ENCODE data around the gene MYOF.

The MYOF gene

GRCh38 chr10:93406364-93407145, 75.6 kb downstream of the MYOF start:
- H3K36me3 ChIP-seq (ENCODE audit: control insufficient read depth in 1 of 2, insufficient read depth in 2 of 2, low read length in 2 of 2), result peaks cover 11 to 24% of the 10 kb centered on the region in 2 experiments
- no peak overlapping the region for H2AFZ ChIP-seq (ENCODE audit: insufficient read depth, low read length, poor library complexity)
- H3K4me3 ChIP-seq (ENCODE audit: low read depth, low read length), result no peak overlapping the region
- peaks cover 13 to 19% of the 10 kb centered on the region in 2 experiments for H3K4me1 ChIP-seq (ENCODE audit: control insufficient read depth in 1 of 2, insufficient read depth in 2 of 2, low read length in 2 of 2)
- peak overlapping the region; percentile 82 for H4K91ac ChIP-seq (ENCODE audit: low read depth, low read length)
- peak overlapping the region; percentile 36 for H4K8ac ChIP-seq (ENCODE audit: low read depth, low read length)
- H4K12ac ChIP-seq (ENCODE audit: low read depth, low read length), result no peak overlapping the region
- H3K79me1 ChIP-seq (ENCODE audit: low read length), result peaks cover 7% of the 10 kb centered on the region
- H3K27me3 ChIP-seq (ENCODE audit: insufficient read depth, low read length), result no peaks in the 10 kb centered on the region
- no peak overlapping the region for H3K9ac ChIP-seq (ENCODE audit: low read length)
- peak overlapping the region; percentile 62 for H3K14ac ChIP-seq (ENCODE audit: low read length)
- no peaks in the 10 kb centered on the region for H3K9me3 ChIP-seq (ENCODE audit: insufficient read depth, low read depth, low read length)
- H3K4me2 ChIP-seq (ENCODE audit: low read length), result peak overlapping the region; percentile 16
- H2BK5ac ChIP-seq (ENCODE audit: low read depth, low read length, poor library complexity), result peak overlapping the region; percentile 74
- H2AK5ac ChIP-seq (ENCODE audit: low read length), result no peak overlapping the region
- no peak overlapping the region for H3K23ac ChIP-seq (ENCODE audit: low read length)
- no CpG with 5 or more reads among the region's 11 CpGs for WGBS (ENCODE audit: extremely low coverage, insufficient coverage, insufficient read length)
- peak overlapping the region; percentile 13 for H3K4ac ChIP-seq (ENCODE audit: low read depth, low read length)
- H2BK12ac ChIP-seq (ENCODE audit: low read length), result peak overlapping the region; percentile 76
- H3K79me2 ChIP-seq (ENCODE audit: control insufficient read depth, insufficient read depth, low read length, poor library complexity), result no peaks in the 10 kb centered on the region
- H3K27ac ChIP-seq (ENCODE audit: low read depth, low read length), result peak overlapping the region; percentile 92
- peak; percentile 50 to 60 for DNase-seq
- peak overlapping the region; percentile 75 for H3K18ac ChIP-seq (ENCODE audit: low read length)
- H2BK120ac ChIP-seq (ENCODE audit: insufficient read depth, low read length, poor library complexity), result peak overlapping the region; percentile 70

- Histone ChIP-seq H4K8ac (ENCODE audit: low read depth, low read length) (no peak overlapping the region), H3K4ac (ENCODE audit: low read depth, low read length) (no peak overlapping the region), H3K4me1 (ENCODE audit: control insufficient read depth in 1 of 2, insufficient read depth in 2 of 2, low read length in 2 of 2) (peaks cover 9 to 17% of the 10 kb centered on the region in 2 experiments), H3K79me2 (ENCODE audit: control insufficient read depth, insufficient read depth, low read length, poor library complexity) (no peaks in the 10 kb centered on the region), H2BK120ac (ENCODE audit: insufficient read depth, low read length, poor library complexity) (no peak overlapping the region), H2BK5ac (ENCODE audit: low read depth, low read length, poor library complexity) (no peak overlapping the region), H3K27ac (ENCODE audit: low read depth, low read length) (no peak overlapping the region), H4K12ac (ENCODE audit: low read depth, low read length) (no peak overlapping the region), H3K4me2 (ENCODE audit: low read length) (no peak overlapping the region), H3K23ac (ENCODE audit: low read length) (no peak overlapping the region), H3K4me3 (ENCODE audit: low read depth, low read length) (no peak overlapping the region), H3K9me3 (ENCODE audit: insufficient read depth, low read depth, low read length) (no peaks in the 10 kb centered on the region), H3K14ac (ENCODE audit: low read length) (no peak overlapping the region), H3K18ac (ENCODE audit: low read length) (no peak overlapping the region), H4K91ac (ENCODE audit: low read depth, low read length) (no peak overlapping the region), H2BK12ac (ENCODE audit: low read length) (no peak overlapping the region), H3K79me1 (ENCODE audit: low read length) (peaks cover 7% of the 10 kb centered on the region), H2AK5ac (ENCODE audit: low read length) (no peak overlapping the region), H3K9ac (ENCODE audit: low read length) (no peak overlapping the region), H2AFZ (ENCODE audit: insufficient read depth, low read length, poor library complexity) (no peak overlapping the region), H3K36me3 (ENCODE audit: control insufficient read depth in 1 of 2, insufficient read depth in 2 of 2, low read length in 2 of 2) (peaks cover 6 to 26% of the 10 kb centered on the region in 2 experiments), H3K27me3 (ENCODE audit: insufficient read depth, low read length) (no peaks in the 10 kb centered on the region)
- WGBS (ENCODE audit: extremely low coverage, insufficient coverage, insufficient read length), result no CpG with 5 or more reads among the region's 3 CpGs
- DNase-seq, result no peak
Observed at GRCh38 chr10:93404048-93404354, 78.1 kb downstream of the MYOF start.

- H4K91ac ChIP-seq (ENCODE audit: low read depth, low read length), result no peak overlapping the region
- H2AK5ac ChIP-seq (ENCODE audit: low read length), result no peak overlapping the region
- peaks cover 7% of the 10 kb centered on the region for H3K79me1 ChIP-seq (ENCODE audit: low read length)
- H4K12ac ChIP-seq (ENCODE audit: low read depth, low read length), result no peak overlapping the region
- no peak overlapping the region for H2BK120ac ChIP-seq (ENCODE audit: insufficient read depth, low read length, poor library complexity)
- DNase-seq, result peak; percentile 33 to 41
- no peak overlapping the region for H3K18ac ChIP-seq (ENCODE audit: low read length)
- H3K23ac ChIP-seq (ENCODE audit: low read length), result no peak overlapping the region
- no peak overlapping the region for H2BK5ac ChIP-seq (ENCODE audit: low read depth, low read length, poor library complexity)
- no peak overlapping the region for H2BK12ac ChIP-seq (ENCODE audit: low read length)
- H3K4me1 ChIP-seq (ENCODE audit: control insufficient read depth in 1 of 2, insufficient read depth in 2 of 2, low read length in 2 of 2), result peaks cover 3 to 11% of the 10 kb centered on the region in 2 experiments
- H3K27ac ChIP-seq (ENCODE audit: low read depth, low read length), result no peak overlapping the region
- WGBS (ENCODE audit: extremely low coverage, insufficient coverage, insufficient read length), result no CpG with 5 or more reads among the region's 1 CpG
- H3K14ac ChIP-seq (ENCODE audit: low read length), result no peak overlapping the region
- no peak overlapping the region for H3K4me2 ChIP-seq (ENCODE audit: low read length)
- no peak overlapping the region for H3K9ac ChIP-seq (ENCODE audit: low read length)
- H3K27me3 ChIP-seq (ENCODE audit: insufficient read depth, low read length), result no peaks in the 10 kb centered on the region
- no peak overlapping the region for H4K8ac ChIP-seq (ENCODE audit: low read depth, low read length)
- peaks cover 8 to 22% of the 10 kb centered on the region in 2 experiments for H3K36me3 ChIP-seq (ENCODE audit: control insufficient read depth in 1 of 2, insufficient read depth in 2 of 2, low read length in 2 of 2)
- no peak overlapping the region for H3K4me3 ChIP-seq (ENCODE audit: low read depth, low read length)
- H3K9me3 ChIP-seq (ENCODE audit: insufficient read depth, low read depth, low read length), result no peaks in the 10 kb centered on the region
- H2AFZ ChIP-seq (ENCODE audit: insufficient read depth, low read length, poor library complexity), result no peak overlapping the region
- no peak overlapping the region for H3K4ac ChIP-seq (ENCODE audit: low read depth, low read length)
- H3K79me2 ChIP-seq (ENCODE audit: control insufficient read depth, insufficient read depth, low read length, poor library complexity), result no peaks in the 10 kb centered on the region
Observed at GRCh38 chr10:93403152-93404047, 78.7 kb downstream of the MYOF start.

GRCh38 chr10:93402192-93402591, 79.9 kb downstream of the MYOF start:
- H4K91ac ChIP-seq (ENCODE audit: low read depth, low read length), result no peak overlapping the region
- WGBS (ENCODE audit: extremely low coverage, insufficient coverage, insufficient read length), result no CpG with 5 or more reads among the region's 6 CpGs
- no peak overlapping the region for H2AFZ ChIP-seq (ENCODE audit: insufficient read depth, low read length, poor library complexity)
- no peak overlapping the region for H3K23ac ChIP-seq (ENCODE audit: low read length)
- peaks cover 13 to 25% of the 10 kb centered on the region in 2 experiments for H3K36me3 ChIP-seq (ENCODE audit: control insufficient read depth in 1 of 2, insufficient read depth in 2 of 2, low read length in 2 of 2)
- H3K27ac ChIP-seq (ENCODE audit: low read depth, low read length), result no peak overlapping the region
- H2BK12ac ChIP-seq (ENCODE audit: low read length), result no peak overlapping the region
- H3K18ac ChIP-seq (ENCODE audit: low read length), result no peak overlapping the region
- no peak overlapping the region for H2AK5ac ChIP-seq (ENCODE audit: low read length)
- H3K4me1 ChIP-seq (ENCODE audit: control insufficient read depth in 1 of 2, insufficient read depth in 2 of 2, low read length in 2 of 2), result peaks cover 3 to 11% of the 10 kb centered on the region in 2 experiments
- H3K4me3 ChIP-seq (ENCODE audit: low read depth, low read length), result no peak overlapping the region
- H3K4me2 ChIP-seq (ENCODE audit: low read length), result no peak overlapping the region
- no peak overlapping the region for H3K9ac ChIP-seq (ENCODE audit: low read length)
- H2BK5ac ChIP-seq (ENCODE audit: low read depth, low read length, poor library complexity), result no peak overlapping the region
- H3K4ac ChIP-seq (ENCODE audit: low read depth, low read length), result no peak overlapping the region
- H3K27me3 ChIP-seq (ENCODE audit: insufficient read depth, low read length), result no peaks in the 10 kb centered on the region
- H4K12ac ChIP-seq (ENCODE audit: low read depth, low read length), result no peak overlapping the region
- no peak overlapping the region for H4K8ac ChIP-seq (ENCODE audit: low read depth, low read length)
- DNase-seq, result no peak
- H3K79me2 ChIP-seq (ENCODE audit: control insufficient read depth, insufficient read depth, low read length, poor library complexity), result no peaks in the 10 kb centered on the region
- H3K14ac ChIP-seq (ENCODE audit: low read length), result no peak overlapping the region
- peaks cover 7% of the 10 kb centered on the region for H3K79me1 ChIP-seq (ENCODE audit: low read length)
- no peaks in the 10 kb centered on the region for H3K9me3 ChIP-seq (ENCODE audit: insufficient read depth, low read depth, low read length)
- H2BK120ac ChIP-seq (ENCODE audit: insufficient read depth, low read length, poor library complexity), result no peak overlapping the region

Measured in trophoblast cell (in vitro differentiated cells and primary cell).